GM21619 (cell line): ENCODE measurements around the gene PDK1.
"Not testable (repeated sequence)": the region's sequence is repeated elsewhere in the genome, so short reads cannot be mapped to it uniquely, and the experiment has no call there.

Experiments
- ATAC-seq: cut with Tn5 transposase; IDR thresholded peaks from one replicate; pipeline ENCODE4 v1.9.1; 2021; ENCODE audit not compliant: unreplicated experiment

Gene PDK1

DNA sequence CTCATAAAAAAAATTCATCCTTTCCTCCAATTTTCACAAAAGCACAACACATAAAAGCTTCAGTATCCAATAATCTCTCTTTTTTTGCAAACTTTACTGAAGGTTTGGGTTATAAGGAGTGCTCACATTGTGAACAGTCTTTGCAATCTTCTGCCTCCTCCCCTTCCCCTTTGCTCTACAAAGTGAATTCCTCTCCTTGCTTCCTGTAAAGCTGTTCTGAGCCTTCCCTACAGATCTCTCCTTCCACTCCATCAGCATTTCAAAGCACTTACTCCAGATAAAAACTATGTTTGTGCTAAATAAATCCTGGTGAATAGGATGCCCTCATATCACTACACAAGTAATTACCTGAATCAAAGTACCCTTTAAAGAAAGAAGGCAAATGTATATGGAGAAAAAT, 4.6 kb upstream of the PDK1 start:
- no peak for ATAC-seq

DNA sequence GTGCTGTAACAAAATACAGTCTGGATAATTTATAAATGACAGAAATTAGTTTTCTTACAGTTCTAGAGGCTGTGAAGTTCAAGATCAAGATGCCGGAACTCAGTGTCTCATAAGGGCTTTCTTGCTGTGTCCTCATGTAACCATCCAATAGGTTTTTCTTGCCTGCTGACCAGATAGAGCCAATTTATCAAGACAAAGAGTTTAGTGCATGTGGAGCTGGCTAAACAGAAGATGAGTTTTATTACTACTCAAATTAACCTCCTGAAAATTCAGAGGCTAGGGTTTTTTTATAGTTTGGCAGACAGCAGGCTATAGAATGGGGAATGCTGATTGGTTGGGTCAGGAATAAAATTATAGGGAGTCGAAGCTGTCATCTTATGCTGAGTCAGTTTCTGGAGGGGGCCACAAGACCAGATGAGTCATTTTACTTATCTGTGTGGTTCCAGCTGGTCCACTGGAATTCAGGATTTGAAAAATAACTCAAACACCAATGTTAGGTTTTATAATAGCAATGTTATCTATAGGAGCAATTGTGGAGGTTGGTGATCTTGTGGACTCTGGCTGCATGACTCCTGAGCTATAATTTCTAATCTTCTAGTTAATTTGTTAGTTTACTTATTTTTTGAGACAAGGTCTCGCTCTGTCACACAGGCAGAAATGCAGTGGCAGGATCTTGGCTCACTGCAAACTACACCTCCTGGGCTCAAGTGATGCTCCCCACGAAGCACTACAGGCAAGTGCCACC, 3.2 kb upstream of the PDK1 start:
- no peak for ATAC-seq

DNA sequence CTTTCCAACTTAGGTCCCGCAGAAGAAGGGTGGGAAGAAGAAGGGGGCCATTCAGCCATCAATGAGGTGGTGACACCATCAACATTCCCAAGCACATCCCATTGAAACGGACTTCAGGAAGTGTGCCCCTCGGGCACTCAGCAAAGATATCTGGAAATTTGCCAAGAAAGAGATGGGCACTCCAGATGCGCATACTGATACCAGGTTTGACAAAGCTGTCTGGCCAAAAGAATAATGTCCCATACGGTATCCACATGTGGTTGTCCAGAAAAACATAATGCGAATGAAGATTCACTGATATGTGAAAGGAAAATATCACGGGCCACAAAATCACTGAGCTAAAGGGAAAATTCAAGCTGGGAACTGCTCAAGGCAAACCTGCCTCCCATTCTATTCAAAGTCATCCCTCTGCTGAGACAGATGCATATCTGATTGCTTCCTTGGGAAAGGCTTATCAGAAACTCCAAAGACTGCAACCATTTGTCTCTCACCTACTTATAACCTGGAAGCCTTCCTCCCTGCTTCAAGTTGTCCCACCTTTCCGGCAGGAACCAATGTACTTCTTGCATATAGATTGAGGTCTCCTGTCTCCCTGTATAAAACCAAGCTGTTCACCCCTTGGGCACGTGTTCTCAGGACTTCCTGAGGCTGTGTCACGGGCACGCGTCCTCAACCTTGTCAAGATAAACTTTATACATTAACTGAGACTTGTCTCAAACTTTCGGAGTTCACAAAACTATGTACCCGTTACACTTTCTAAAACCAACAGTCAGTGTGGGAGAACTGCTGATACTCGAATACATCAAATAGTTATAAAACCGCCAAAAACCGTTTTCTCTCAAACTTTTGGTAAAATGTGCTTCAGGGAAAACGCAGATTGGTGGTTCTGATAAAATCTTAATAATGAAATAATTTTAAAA, 1.3 kb upstream of the PDK1 start:
- no peak for ATAC-seq

DNA sequence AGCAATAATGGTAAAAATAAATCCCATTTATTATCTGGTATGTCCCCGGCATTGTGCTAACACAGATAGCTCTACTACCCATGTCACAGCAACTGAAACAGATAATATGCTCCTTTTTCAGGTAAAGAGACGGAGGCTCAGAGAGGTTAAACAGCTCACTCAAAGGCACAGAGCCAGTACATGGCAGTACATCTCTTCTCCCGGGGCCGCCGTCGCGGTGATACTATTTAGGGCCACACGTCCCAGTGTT, 693 bp upstream of the PDK1 start:
- ATAC-seq, result no peak

DNA sequence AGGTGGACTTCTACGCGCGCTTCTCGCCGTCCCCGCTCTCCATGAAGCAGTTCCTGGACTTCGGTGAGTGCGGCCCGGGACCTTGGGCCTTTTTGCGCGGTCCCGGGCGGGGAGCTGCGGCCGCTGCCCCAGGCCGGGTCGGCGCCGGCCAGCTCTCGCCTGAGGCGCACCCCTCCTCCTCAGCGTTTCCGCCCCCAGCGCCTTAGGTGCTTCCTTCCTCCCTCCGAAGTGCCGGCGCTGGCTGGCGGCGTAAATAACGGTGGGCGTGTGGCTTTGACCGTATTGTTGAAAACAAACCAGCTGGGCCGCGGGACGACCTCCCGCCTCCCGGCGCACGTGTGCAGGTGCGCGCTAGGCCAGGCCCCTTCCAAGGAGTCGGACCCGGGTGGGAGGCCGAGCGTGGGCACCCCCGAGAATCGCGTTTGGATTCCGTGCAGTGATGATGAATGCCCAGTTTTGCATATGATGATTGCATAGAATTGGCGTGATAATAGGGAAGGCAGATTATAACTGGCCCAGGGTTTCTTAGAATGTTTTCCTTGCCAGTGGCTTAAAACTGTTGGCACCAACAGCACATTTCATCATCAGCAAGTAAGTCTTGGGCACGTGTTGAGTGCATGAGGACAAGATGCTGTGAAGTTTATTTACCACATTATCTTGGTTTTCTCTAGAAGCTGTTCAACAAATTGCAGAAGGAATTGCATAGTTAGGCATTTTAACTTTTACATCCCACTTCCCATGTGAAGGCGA, 569 bp downstream of the PDK1 start:
- ATAC-seq, result peak; percentile 65

DNA sequence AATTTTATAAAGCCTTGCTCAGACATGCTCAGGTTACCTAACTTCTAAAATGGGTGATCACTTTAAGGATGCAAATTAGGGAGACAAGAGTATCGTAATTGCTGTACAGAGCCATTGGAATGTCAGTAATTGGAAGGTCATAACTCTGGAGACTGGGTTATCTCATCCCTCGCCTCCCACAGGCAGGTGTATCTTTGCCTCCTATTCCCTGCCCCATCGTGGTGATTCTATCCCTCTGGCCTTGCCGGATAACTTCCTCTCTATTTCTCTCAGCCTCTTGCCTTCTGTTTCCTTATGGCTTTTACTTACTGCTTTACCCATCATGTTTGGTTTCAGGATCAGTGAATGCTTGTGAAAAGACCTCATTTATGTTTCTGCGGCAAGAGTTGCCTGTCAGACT, 2.5 kb downstream of the PDK1 start:
- ATAC-seq, result no peak

DNA sequence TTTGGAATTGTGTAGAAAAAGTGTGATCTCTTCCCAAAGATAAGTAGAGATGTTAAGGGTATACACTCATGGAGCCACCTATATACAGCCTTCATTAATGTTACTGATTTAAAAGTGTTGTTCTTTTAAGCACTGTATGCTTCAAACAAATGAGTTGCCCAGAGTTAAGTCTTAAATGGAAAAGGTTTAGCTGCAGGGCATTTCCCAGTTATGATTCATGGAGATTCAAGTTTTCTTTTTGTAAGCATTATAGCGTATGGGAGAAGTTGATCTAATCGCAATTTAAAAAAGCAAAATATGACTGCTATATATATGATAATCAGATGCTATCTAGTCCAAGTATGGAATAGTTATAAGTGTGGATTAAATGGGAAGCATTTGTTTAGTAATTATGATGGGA, 4.8 kb downstream of the PDK1 start:
- no peak for ATAC-seq

DNA sequence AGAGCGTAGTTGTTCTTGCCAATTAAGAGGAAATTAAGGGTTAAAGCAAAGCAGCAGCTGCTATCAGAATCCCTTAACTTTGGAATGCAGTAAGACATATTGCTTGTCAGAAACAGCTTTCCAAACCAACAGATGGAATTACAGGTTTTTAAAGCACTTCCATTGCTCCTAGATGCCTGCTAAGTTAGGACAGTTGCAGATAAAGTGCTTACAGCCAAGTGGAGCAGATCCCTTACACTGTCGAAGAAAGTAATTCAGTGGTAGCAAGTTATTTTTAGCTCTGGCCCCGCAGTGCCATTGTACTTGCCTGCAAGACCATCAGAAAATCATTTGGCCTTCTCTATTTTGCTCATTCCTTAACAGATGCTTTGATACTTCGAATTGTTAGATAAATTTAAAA, 5.4 kb downstream of the PDK1 start:
- ATAC-seq, result no peak

DNA sequence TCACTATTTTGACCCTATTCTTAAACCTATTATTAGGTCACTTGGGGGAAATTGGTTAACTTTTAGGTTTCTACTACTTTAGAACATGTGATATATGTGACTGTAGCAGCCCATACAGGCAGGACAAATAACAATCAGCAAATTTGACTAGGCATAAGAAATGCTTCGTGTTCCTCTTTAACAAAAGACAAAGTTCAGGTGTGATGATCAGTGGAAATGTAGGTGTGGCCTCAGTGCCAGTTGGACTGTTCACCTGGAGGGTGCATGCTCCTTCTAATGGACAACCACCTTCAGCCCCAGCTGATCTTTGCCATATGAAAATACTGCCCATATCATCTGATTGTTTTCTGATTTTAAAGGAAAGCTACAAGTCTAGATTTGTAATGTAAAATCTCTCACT, 6.4 kb downstream of the PDK1 start:
- no peak for ATAC-seq

DNA sequence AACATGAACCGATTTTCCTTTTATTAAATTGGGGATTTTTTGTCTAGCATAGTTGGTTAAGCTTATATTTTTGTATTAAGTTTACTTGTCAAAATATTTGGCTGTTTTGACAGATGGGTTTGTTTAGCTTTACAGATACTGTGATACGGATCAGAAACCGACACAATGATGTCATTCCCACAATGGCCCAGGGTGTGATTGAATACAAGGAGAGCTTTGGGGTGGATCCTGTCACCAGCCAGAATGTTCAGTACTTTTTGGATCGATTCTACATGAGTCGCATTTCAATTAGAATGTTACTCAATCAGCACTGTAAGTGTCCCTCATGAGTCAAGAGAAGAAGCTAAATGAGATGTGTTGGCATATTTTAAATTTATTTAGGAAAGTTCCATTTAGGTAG, 8.5 kb downstream of the PDK1 start:
- ATAC-seq, result no peak

DNA sequence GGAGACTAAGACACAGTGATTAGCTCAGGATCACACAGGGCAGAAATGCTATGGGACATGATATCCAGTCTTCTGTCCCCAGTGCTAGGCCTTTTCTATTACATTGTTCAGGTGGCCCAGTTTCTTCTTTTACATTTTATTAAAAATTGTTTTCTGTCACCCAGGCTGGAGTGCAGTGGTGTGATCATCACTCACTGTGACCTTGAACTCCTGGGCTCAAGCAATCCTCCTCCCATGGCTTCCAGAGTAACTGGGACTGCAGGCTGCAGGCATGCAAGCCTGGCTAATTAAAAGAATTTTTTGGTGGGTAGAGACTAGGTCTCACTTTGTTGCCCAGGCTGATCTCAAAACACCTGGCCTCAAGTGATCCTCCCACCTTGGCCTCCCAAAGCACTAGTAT, 15.4 kb downstream of the PDK1 start:
- ATAC-seq, result no peak

DNA sequence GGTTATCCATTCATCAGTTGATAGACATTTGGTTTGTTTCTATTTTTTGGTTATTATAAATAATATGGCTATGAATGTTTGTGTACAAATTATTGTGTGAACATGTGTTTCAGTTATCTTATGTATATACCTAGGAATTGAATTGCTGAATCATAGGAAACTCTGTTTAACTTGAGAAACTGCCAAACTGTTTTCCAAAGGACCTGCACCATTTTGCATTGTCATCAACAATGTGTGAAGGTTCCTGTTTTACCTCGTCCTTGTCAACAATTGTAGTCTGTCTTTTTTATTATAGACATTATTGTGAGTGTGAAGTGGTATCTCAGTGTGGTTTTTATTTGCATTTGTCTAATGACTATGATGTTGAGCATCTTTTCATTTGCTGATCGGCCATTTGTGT, 17.1 kb downstream of the PDK1 start:
- no peak for ATAC-seq

DNA sequence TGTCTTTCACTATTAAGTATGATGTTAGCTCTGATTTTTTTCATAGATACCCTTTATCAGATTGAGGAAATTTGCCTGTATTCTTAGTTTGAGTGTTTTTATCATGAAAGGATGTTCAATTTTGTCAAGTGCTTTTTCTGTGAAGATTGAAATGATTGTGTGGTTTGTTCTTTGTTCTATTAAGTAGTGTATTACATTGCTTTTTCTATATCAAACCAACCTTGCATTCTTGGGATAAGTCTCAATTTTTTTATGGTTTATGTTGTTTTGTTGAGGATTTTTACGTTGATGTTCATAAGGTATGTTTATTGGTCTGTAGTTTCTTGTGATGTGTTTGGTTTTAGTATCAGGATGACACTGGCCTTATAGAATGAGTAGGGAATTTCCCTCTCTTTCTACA, 19.1 kb downstream of the PDK1 start:
- no peak for ATAC-seq

DNA sequence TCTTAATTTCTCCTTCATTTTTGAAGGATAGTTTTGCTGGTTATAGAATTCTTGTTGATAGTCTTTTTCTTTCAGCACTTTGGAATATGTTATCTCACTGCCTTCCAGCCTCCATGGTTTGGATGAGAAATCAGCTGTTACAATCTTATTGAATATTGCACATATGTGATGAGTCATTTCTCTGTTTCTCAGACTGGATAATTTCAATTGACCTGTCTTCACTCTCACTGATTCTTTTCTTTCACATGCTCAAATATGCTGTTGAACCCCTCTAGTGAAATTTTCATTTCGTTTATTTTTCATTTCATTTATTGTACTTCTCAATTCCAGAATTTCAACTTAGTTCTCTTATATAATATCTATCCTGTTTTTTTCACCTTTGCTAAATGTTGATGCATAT, 22.2 kb downstream of the PDK1 start:
- ATAC-seq, result no peak

DNA sequence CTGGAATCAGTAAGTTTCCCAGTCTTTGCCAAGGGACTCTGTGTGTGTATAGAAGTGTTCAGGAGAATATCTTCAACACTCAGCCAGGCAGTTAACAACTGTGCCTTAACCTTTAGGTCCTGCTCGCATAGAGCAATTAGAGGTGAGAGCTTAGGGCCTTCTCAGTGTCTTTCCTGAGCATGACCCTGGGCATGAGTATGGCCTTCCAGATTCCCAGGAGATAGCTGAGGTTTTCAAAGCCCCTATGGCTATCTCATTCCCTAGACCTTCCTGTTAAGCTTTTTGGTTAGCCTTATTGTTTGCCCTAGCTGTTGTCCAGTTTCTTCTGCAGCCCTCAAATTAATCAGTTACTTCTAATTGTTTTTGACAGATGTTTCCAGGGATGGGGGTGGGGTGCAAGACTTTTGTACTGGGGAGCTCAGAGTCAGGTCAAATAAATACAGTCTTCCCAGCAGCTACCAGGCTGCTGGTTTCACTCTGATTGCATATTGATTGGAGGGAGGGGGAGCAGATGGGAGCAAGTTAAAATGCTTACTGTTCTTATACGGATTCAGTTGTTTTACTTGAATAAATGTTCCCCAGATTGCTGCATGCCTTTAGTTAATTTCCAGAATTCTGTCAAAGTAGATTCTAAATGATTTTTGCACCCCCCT, 23.1 kb downstream of the PDK1 start:
- no peak for ATAC-seq

DNA sequence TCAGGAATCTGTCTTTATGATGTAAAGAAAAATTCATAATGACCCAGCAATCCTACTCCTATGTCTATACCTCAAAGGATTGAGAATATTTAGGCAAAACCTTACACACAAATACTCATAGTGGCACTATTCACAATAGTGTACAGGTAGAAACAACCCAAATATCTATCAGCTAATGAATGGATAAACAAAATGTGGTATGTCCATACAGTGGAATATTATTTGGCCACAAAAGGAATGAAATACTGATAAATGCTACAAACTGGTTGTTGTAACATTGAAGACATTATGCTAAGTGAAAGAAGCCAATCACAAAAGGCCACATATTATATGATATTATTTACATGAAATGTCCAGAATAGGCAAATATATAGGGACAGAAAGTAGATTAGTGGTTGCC, 24.7 kb downstream of the PDK1 start:
- ATAC-seq, result no peak

DNA sequence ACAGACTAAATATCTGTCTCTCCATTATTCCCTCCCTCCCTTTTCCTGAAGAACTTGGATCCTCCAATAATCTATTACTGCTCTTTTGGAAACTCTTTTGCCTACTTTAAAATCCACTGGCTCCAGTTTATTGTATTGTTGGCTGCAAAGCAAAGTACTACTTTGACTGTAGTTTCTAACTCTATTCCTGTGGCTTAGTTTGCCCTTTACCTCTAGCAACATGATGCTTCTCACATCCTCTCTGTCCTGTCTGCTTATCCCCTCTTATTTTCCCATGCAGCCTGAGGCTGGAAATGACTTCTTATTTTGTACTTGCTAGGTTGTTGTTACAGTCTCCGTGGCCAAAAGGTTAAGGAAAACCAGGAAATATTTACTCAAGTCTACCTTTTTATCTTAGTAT, 26.8 kb downstream of the PDK1 start:
- ATAC-seq, result no peak

DNA sequence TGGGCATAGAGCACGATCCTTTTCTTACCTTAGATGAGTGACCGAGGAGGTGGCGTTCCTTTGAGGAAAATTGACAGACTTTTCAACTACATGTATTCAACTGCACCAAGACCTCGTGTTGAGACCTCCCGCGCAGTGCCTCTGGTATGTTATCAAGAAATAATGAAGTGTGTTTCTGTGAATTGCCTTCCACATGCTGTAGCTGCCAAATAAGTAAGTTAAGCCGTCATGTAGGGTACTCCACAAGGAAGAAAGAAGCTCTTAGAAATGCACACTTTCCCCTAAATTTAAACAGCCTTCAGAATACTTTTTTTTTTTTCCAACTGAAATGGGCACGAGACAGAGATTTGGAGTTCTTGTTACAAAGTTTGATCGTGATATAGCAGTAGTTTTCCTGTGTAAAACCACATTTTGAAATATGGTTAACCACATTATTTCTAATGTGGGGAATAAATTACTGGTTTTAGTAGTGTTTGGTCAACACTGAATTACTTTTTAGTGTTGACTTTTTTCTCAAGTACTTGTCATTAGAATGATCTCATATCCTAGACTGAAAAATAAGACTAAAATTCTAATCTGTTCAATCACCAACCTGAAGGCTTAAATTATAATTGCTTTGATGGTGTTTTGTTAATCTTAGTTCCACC, 30.5 kb downstream of the PDK1 start:
- no peak for ATAC-seq

DNA sequence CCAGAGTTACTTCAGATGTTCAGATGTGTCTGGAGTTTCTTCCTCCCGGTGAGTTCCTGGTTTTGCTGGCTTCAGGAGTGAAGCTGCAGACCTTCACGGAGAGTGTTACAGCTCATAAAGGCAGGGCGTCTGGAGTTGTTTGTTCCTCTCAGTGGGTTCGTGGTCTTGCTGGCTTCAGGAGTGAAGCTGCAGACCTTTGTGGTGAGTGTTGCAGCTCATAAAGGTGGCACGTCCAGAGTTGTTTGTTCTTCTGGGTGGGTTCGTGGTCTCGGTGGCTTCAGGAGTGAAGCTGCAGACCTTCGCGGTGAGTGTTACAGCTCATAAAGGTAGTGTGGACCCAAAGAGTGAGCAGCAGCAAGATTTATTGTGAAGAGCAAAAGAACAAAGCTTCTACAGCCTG, 31.3 kb downstream of the PDK1 start:
- ATAC-seq, result not testable (repeated sequence)

DNA sequence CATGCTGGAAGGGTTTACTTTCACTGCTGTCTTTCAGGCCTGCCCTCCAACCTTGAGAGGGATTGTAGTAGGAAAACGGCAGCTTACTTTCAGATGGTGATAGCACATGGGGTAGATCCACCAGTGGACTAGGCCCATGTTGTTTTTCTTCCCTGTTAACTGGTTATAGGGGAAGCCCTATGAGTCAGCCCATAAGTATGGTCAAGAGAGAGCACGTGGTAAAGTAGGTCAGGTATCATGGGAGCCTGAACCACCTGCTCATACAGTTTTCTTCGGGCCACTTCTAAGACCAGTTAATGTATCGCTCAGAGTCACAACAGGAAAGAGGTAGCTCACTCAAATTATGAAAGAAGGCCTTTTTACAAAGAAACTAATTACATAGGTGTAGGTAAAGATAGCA, 33.0 kb downstream of the PDK1 start:
- ATAC-seq, result no peak

DNA sequence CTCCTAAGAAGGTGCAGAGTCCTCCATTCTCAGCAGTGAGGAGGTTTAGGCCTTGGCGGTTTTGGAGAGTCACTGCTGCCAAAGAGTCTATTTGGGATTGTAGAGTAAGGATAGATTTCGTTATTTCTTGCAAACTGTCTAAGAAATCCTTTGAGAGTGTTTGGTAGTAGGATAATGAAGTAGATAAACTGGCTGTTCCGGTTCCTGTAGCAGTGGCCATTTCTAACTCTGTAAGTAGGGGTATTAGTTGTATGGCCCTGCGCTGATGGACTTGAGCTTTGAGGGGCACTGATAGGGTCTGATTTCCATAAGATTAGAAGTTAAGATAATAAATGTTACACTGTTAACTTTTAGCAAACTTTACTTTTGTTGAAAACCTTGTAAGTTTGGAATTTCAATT, 35.5 kb downstream of the PDK1 start:
- ATAC-seq, result not testable (repeated sequence)
